Endothelial cell of umbilical vein (primary cell): ENCODE measurements around the gene HLA-DMA.

Source experiments
- EZH2 ChIP-seq: IDR thresholded peaks from 2 replicates; pipeline ENCODE4 v1.6.1; 2012; ENCODE audit warnings: borderline replicate concordance, low read depth, mild to moderate bottlenecking, moderate library complexity, low read length, inconsistent platforms; ENCODE audit not compliant: severe bottlenecking
- POLR2AphosphoS5 ChIP-seq: IDR thresholded peaks from 2 replicates; pipeline ENCODE4 v1.6.1; 2012; ENCODE audit warnings: low read depth, mild to moderate bottlenecking, control low read depth, low read length, moderate library complexity; ENCODE audit not compliant: insufficient read depth
- TF ChIP-seq, protein P1 (sequence below), 2 donors: IDR thresholded peaks; 1 replicate in 1 of 2; 2 replicates in 1 of 2; pipeline ENCODE4 v1.5.1; 2011; ENCODE audit warnings: low read length in 2 of 2, mild to moderate bottlenecking in 2 of 2, moderate library complexity in 2 of 2, control low read depth in 1 of 2, inconsistent platforms in 1 of 2, low read depth in 1 of 2; ENCODE audit not compliant: insufficient read depth in 1 of 2; ENCODE audit errors: extremely low read depth in 1 of 2
- TF ChIP-seq, protein P2 (sequence below): IDR thresholded peaks from 2 replicates; pipeline ENCODE4 v1.6.1; 2011; ENCODE audit not compliant: insufficient read depth, insufficient read length

DNA sequence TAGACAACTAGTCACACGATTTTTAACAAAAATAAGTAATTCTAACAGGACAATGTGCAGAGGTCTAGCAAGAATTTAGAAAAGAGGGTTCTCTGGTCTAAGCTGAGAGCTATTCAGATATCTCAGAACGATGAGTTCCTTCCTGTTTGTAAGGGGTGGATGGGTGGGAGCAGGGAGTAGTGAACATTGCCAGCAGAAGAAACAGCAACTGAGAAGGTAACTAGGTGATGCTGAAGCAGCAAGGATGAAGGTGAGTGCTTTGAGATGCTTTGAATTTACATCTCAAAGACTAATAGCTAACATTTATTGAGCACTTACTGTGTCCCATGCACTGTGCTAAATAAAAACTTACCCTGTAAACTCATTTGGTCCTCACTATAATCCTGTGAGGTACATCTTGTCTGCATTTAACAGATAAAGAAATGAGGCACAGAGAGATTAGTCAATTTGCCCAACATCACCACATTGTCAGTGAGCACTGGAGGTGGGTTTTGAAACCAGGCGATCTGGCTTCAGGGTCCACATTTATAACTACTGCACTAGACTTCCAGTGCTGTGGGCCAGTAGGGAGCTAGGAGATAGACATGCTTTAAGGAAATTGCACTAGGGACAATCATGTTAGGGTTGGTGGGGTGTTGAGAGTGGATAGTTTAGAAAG is 31.2 kb upstream of the HLA-DMA start:
- TF ChIP-seq, protein P1, sequence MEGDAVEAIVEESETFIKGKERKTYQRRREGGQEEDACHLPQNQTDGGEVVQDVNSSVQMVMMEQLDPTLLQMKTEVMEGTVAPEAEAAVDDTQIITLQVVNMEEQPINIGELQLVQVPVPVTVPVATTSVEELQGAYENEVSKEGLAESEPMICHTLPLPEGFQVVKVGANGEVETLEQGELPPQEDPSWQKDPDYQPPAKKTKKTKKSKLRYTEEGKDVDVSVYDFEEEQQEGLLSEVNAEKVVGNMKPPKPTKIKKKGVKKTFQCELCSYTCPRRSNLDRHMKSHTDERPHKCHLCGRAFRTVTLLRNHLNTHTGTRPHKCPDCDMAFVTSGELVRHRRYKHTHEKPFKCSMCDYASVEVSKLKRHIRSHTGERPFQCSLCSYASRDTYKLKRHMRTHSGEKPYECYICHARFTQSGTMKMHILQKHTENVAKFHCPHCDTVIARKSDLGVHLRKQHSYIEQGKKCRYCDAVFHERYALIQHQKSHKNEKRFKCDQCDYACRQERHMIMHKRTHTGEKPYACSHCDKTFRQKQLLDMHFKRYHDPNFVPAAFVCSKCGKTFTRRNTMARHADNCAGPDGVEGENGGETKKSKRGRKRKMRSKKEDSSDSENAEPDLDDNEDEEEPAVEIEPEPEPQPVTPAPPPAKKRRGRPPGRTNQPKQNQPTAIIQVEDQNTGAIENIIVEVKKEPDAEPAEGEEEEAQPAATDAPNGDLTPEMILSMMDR (IDR thresholded peaks at IDR 0.05; ENCODE audit: extremely low read depth in 1 of 2, insufficient read depth in 1 of 2, low read depth in 1 of 2, low read length in 2 of 2): no peak
- TF ChIP-seq EZH2 (no peak), POLR2AphosphoS5 (no peak)
- TF ChIP-seq, protein P2, sequence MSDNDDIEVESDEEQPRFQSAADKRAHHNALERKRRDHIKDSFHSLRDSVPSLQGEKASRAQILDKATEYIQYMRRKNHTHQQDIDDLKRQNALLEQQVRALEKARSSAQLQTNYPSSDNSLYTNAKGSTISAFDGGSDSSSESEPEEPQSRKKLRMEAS: no peak
